ENCODE results near the gene CDKN1C. TPM values are rescaled to one million over a fixed set of nuclear protein-coding genes. Genes with fewer than 3 reads are reported as not detected.

Gene CDKN1C
- total RNA-seq = 30.1 and 99.7 TPM in 2 replicates

GRCh38 chr11:2885678-2886081, at the start of gene CDKN1C:
TSS of gene CDKN1C (minus strand) at chr11:2885775. CDS start at chr11:2885456, 319 bp downstream.

GRCh38 chr11:2928605-2929530, 43.3 kb upstream of the CDKN1C start, which contains the start of gene PHLDA2:
TSS of gene PHLDA2 (minus strand) at chr11:2929420. CDS start at chr11:2929364, 56 bp downstream.

Other genes with a start within 250 kb of the CDKN1C start
- 0.39 and 1.2 TPM in 2 replicates for gene KCNQ1OT1, start 185.8 kb downstream of the CDKN1C start, total RNA-seq
- 3.7 and 97.5 TPM in 2 replicates for gene PHLDA2, start 43.6 kb upstream of the CDKN1C start, total RNA-seq
- 63.2 and 69.2 TPM in 2 replicates for gene NAP1L4, start 106.6 kb upstream of the CDKN1C start, total RNA-seq
- 48.4 and 75.0 TPM in 2 replicates for gene CARS1, start 171.6 kb upstream of the CDKN1C start, total RNA-seq